ENCODE results near the gene NME7. TPM values are rescaled to one million over a fixed set of nuclear protein-coding genes. Genes with fewer than 3 reads are reported as not detected.

Gene NME7
- total and polyA plus RNA-seq, 4 donors = 7.8 to 26.5 (median 9.4) TPM

- Histone ChIP-seq H3K9me3 (ENCODE audit: control insufficient read depth in 4 of 4, low read length in 3 of 4) (no peaks in the 10 kb centered on the region), H3K27me3 (ENCODE audit: control insufficient read depth in 4 of 4, insufficient read depth in 4 of 4, low read length in 3 of 4) (no peaks in the 10 kb centered on the region), H3K27ac (ENCODE audit: low read depth in 1 of 2, low read length in 2 of 2) (peak overlapping the region in 1 of 2 donors; percentile 23), H3K36me3 (ENCODE audit: control insufficient read depth in 4 of 4, insufficient read depth in 3 of 4, low read depth in 1 of 4, low read length in 3 of 4) (no peaks in the 10 kb centered on the region), H3K4me3 (ENCODE audit: low read depth in 1 of 3, low read length in 3 of 3) (no peak overlapping the region), H3K4me1 (ENCODE audit: control insufficient read depth in 4 of 4, insufficient read depth in 4 of 4, low read length in 3 of 4) (peaks cover 16 to 39% (median 29%) of the 10 kb centered on the region in 4 donors), H3K9ac (ENCODE audit: low read depth in 1 of 2, low read length in 2 of 2) (no peak overlapping the region)
- DNase-seq (ENCODE audit: low spot score) = no peak
- no peak for TF ChIP-seq GABPA (IDR thresholded peaks at IDR 0.05 in 1 of 2, conservative IDR thresholded peaks at IDR 0.05 in 1 of 2)
- no peak for TF ChIP-seq FOXA2 (IDR thresholded peaks at IDR 0.05)
- no peak for TF ChIP-seq SP1 (IDR thresholded peaks at IDR 0.05)
- TF ChIP-seq ATF3 (IDR thresholded peaks at IDR 0.05) = no peak
- TF ChIP-seq CTCF (IDR thresholded peaks at IDR 0.05; ENCODE audit: low read depth, low read length, missing input control) = no peak
- no peak for TF ChIP-seq YY1 (IDR thresholded peaks at IDR 0.05)
- no peak for TF ChIP-seq REST (IDR thresholded peaks at IDR 0.05)
- no peak for TF ChIP-seq RXRA (IDR thresholded peaks at IDR 0.05)
- no peak for TF ChIP-seq ZBTB33 (IDR thresholded peaks at IDR 0.05)
- TF ChIP-seq TAF1 (conservative IDR thresholded peaks at IDR 0.05) = no peak
- no peak for TF ChIP-seq NR2F2 (IDR thresholded peaks at IDR 0.05)
- TF ChIP-seq HNF4G (IDR thresholded peaks at IDR 0.05) = no peak
- TF ChIP-seq EGR1 (IDR thresholded peaks at IDR 0.05; ENCODE audit: low read depth in 2 of 2) = no peak
- no peak for TF ChIP-seq RAD21 (IDR thresholded peaks at IDR 0.05)
- TF ChIP-seq FOXA1 (IDR thresholded peaks at IDR 0.05) = no peak
- no peak for TF ChIP-seq HNF4A (conservative IDR thresholded peaks at IDR 0.05)
- no peak for TF ChIP-seq MAX (IDR thresholded peaks at IDR 0.05)
- no peak for TF ChIP-seq JUND (IDR thresholded peaks at IDR 0.05)
- WGBS = 85% methylated on average over 3 of the region's 3 CpGs
Observed at GRCh38 chr1:169143346-169143745, 224.3 kb downstream of the NME7 start.

Data from liver (tissue), 9 donors.